GM12878 (cell line): ENCODE results near the gene C7orf33. TPM values are rescaled to one million over a fixed set of nuclear protein-coding genes. Genes with fewer than 3 reads are reported as not detected.

Experiments used
- ATAC-seq: fragments of 200-7000 bp; cut with Tn5 transposase; 3 replicates; pipeline ENCODE4 v1.9.1; 2020; ENCODE audit warnings: mild to moderate bottlenecking, moderate library complexity
- BruUV-seq: library from RNA; stranded (reverse); fragments of 400-500 nt; replicated peaks from 2 replicates; lab custom pipeline; 2021; lab: Mats Ljungman, UMichigan
- CTCF ChIA-PET: fragments of 300-600 bp; sonication (Branson Sonifier 250); formaldehyde crosslinking; extraction: SDS; loops from one replicate; lab custom pipeline; 2021; ENCODE audit warnings: inconsistent platforms; lab: Yijun Ruan, JAX
- POLR2A ChIA-PET: fragments of 350-600 bp; formaldehyde crosslinking; extraction: SDS; loops from one replicate; lab custom pipeline; 2021; ENCODE audit warnings: inconsistent platforms; lab: Charles Lee
- RAD21 ChIA-PET: fragments of 300-600 bp; sonication (Branson Sonifier 250); formaldehyde crosslinking; loops from one replicate; lab custom pipeline; 2023; ENCODE audit warnings: antibody characterized with exemption; ENCODE audit not compliant: unreplicated experiment; lab: Charles Lee
- SMC1A ChIA-PET: fragments of 300-600 bp; sonication (Branson Sonifier 250); formaldehyde crosslinking; loops from one replicate; lab custom pipeline; 2023; ENCODE audit not compliant: unreplicated experiment, uncharacterized antibody; lab: Charles Lee
- DNase-seq: peaks from one replicate; pipeline ENCODE4 v3.0.0-alpha.2; 2011; ENCODE audit warnings: low read depth, low spot score
- FAIRE-seq: peaks from 3 replicates; lab custom pipeline; 2011; peaks lifted over from hg19 to GRCh38; lab: Jason Lieb, UNC
- H2AFZ ChIP-seq: 2 replicates; pipeline ENCODE4 v1.6.0; 2011; ENCODE audit warnings: low read depth, low read length, control low read depth; ENCODE audit not compliant: control insufficient read depth
- H3K27ac ChIP-seq: 2 replicates; pipeline ENCODE4 v1.5.1; 2011; ENCODE audit warnings: control low read depth; ENCODE audit not compliant: control insufficient read depth, insufficient read depth
- H3K27me3 ChIP-seq, 2 experiments: replicated peaks in 1 of 2; 2 replicates each; pipeline versions ENCODE4 v1.6.0 to v1.6.1; 2011; ENCODE audit warnings: low read length in 1 of 2; ENCODE audit not compliant: control insufficient read depth in 2 of 2, insufficient read depth in 2 of 2
- H3K36me3 ChIP-seq, 2 experiments: 2 replicates each; pipeline ENCODE4 v1.5.1; 2011; ENCODE audit warnings: low read length in 1 of 2; ENCODE audit not compliant: control insufficient read depth in 2 of 2, insufficient read depth in 2 of 2
- H3K4me1 ChIP-seq: 2 replicates; pipeline ENCODE4 v1.6.1; 2011; ENCODE audit warnings: mild to moderate bottlenecking, low read length, moderate library complexity, mixed read lengths; ENCODE audit not compliant: control insufficient read depth, insufficient read depth
- H3K4me2 ChIP-seq: 2 replicates; pipeline ENCODE4 v1.6.0; 2011; ENCODE audit warnings: control low read depth; ENCODE audit not compliant: control insufficient read depth, insufficient read depth
- H3K4me3 ChIP-seq: fragments of 200-600 bp; sonication (generic); 2 replicates; pipeline ENCODE4 v1.5.1; 2016
- H3K79me2 ChIP-seq: 2 replicates; pipeline ENCODE4 v1.6.0; 2011; ENCODE audit warnings: low read length; ENCODE audit not compliant: control insufficient read depth, insufficient read depth
- H3K9ac ChIP-seq: 2 replicates; pipeline ENCODE4 v1.8.0; 2011; ENCODE audit warnings: low read length, control low read depth, mixed read lengths; ENCODE audit not compliant: control insufficient read depth, insufficient read depth
- H3K9me3 ChIP-seq: replicated peaks from 3 replicates; pipeline ENCODE4 v1.5.1; 2011; ENCODE audit warnings: mild to moderate bottlenecking, low read length; ENCODE audit not compliant: control insufficient read depth, insufficient read depth
- H4K20me1 ChIP-seq: 2 replicates; pipeline ENCODE4 v1.6.0; 2011; ENCODE audit not compliant: control insufficient read depth, insufficient read depth
- ASH2L ChIP-seq: fragments of 300-600, 200-600 bp; sonication (generic); IDR thresholded peaks from 2 replicates; pipeline ENCODE4 v1.6.1; 2017; ENCODE audit warnings: low read depth, mild to moderate bottlenecking, borderline replicate concordance
- CBFB ChIP-seq: IDR thresholded peaks from 2 replicates; pipeline ENCODE4 v1.6.1; 2016; ENCODE audit warnings: antibody characterized with exemption, low read depth
- CHD2 ChIP-seq: IDR thresholded peaks from 2 replicates; pipeline ENCODE4 v1.6.1; 2011; ENCODE audit warnings: low read depth, low read length, improper control_type of control experiment, borderline replicate concordance
- KAT2A ChIP-seq: conservative IDR thresholded peaks from 2 replicates; pipeline ENCODE4 v1.6.1; 2011; ENCODE audit warnings: low read depth, low read length; ENCODE audit not compliant: control insufficient read depth
- NFYB ChIP-seq: IDR thresholded peaks from 2 replicates; pipeline ENCODE4 v1.6.1; 2011; ENCODE audit warnings: low read depth, mild to moderate bottlenecking, low read length, improper control_type of control experiment, moderate library complexity; ENCODE audit not compliant: insufficient read depth
- PAX8 ChIP-seq: fragments of 450-650 bp; IDR thresholded peaks from 2 replicates; pipeline ENCODE4 v1.6.1; 2017; ENCODE audit warnings: mild to moderate bottlenecking, moderate library complexity
- POLR2AphosphoS5 ChIP-seq: IDR thresholded peaks from 2 replicates; pipeline ENCODE4 v1.6.1; 2011; ENCODE audit warnings: mild to moderate bottlenecking, low read length, inconsistent platforms
- POU2F2 ChIP-seq: IDR thresholded peaks from 3 replicates; pipeline ENCODE4 v1.6.1; 2011; ENCODE audit warnings: low read depth, mild to moderate bottlenecking, low read length, borderline replicate concordance
- RBBP5 ChIP-seq: fragments of 200-600 bp; sonication (generic); conservative IDR thresholded peaks from 2 replicates; pipeline ENCODE4 v1.6.1; 2016
- RELA ChIP-seq: fragments of 450-650 bp; IDR thresholded peaks from 2 replicates; pipeline ENCODE4 v1.8.0; 2014; ENCODE audit warnings: borderline replicate concordance; ENCODE audit not compliant: partially characterized antibody
- SIN3A ChIP-seq: IDR thresholded peaks from 2 replicates; pipeline ENCODE4 v1.6.1; 2012; ENCODE audit warnings: low read depth, low read length, improper control_type of control experiment
- SP1 ChIP-seq: IDR thresholded peaks from one replicate; pipeline ENCODE4 v1.6.1; 2011; ENCODE audit warnings: low read depth, low read length
- SPI1 ChIP-seq: IDR thresholded peaks from 2 replicates; pipeline ENCODE4 v1.6.1; 2011; ENCODE audit warnings: low read depth, mild to moderate bottlenecking, low read length, moderate library complexity, borderline replicate concordance; ENCODE audit not compliant: insufficient read depth
- YY1 ChIP-seq: IDR thresholded peaks from 2 replicates; pipeline ENCODE4 v1.6.1; 2011; ENCODE audit warnings: low read depth, mild to moderate bottlenecking, low read length
- WGBS: methylation state at CpG from one replicate; pipeline ENCODE4 v1.1.6; 2016; ENCODE audit warnings: low lambda C conversion rate; ENCODE audit not compliant: insufficient replicate concordance, insufficient coverage; ENCODE audit errors: missing lambda C conversion rate; 5-methylcytosine and 5-hydroxymethylcytosine counted together
- in situ Hi-C: fragments of 300-500 bp; cut with MboI; formaldehyde crosslinking; loops from 9 replicates; pipeline ENCODE4 v1.14.3; 2018; ENCODE audit warnings: mixed read lengths
- intact Hi-C: fragments of 100-400 bp; cut with micrococcal nuclease; formaldehyde crosslinking; loops from one replicate; pipeline ENCODE4 v1.14.2; 2022; ENCODE audit not compliant: unreplicated experiment
- polyA plus RNA-seq, 11 experiments: library from polyadenylated mRNA; depleted of rRNA in 4 of 11; unstranded in 6 of 11; stranded (reverse) in 5 of 11; fragments of >200 nt; fragmentation: Nextera tagmentation in 4 of 11; fragmentation: Illumina TruSeq in 1 of 11; extraction: Ambion mirVana in 4 of 11; extraction: Trizol in 1 of 11; gene quantifications; 1 replicate in 1 of 11; 2 replicates in 10 of 11; pipeline versions ENCODE4 v1.2.1 to v1.2.3, GENCODE V29; 2011 to 2016; ENCODE audit warnings: inconsistent platforms in 2 of 11, missing spikeins in 2 of 11, low read depth in 1 of 11
- total RNA-seq, 4 experiments: library from RNA; depleted of rRNA in 3 of 4; stranded (reverse); fragments of >200 nt in 3 of 4; fragmentation: Illumina TruSeq in 1 of 4; extraction: Trizol in 1 of 4; gene quantifications; 2 replicates each; pipeline versions ENCODE4 v1.2.1 to v1.2.3, GENCODE V29; 2013 to 2021
- TF ChIP-seq, protein P1 (sequence below), 3 experiments: IDR thresholded peaks in 2 of 3; conservative IDR thresholded peaks in 1 of 3; 2 replicates each; pipeline ENCODE4 v1.5.1; 2011; ENCODE audit warnings: low read depth in 3 of 3, low read length in 3 of 3, mild to moderate bottlenecking in 3 of 3, control low read depth in 2 of 3, moderate library complexity in 2 of 3, inconsistent platforms in 1 of 3, mixed read lengths in 1 of 3; ENCODE audit not compliant: control insufficient read depth in 2 of 3, insufficient read depth in 1 of 3; ENCODE audit errors: extremely low read depth in 1 of 3
- TF ChIP-seq, protein P2 (sequence below): fragments of 450-650 bp; IDR thresholded peaks from 2 replicates; pipeline ENCODE4 v1.6.1; 2017; ENCODE audit warnings: mild to moderate bottlenecking, moderate library complexity
- TF ChIP-seq, protein P3 (sequence below): IDR thresholded peaks from 2 replicates; pipeline ENCODE4 v1.6.1; 2011; ENCODE audit warnings: mild to moderate bottlenecking, low read depth, low read length, moderate library complexity; ENCODE audit not compliant: insufficient replicate concordance
- TF ChIP-seq, protein P4 (sequence below): fragments of 450-650 bp; IDR thresholded peaks from 2 replicates; pipeline ENCODE4 v1.6.1; 2016; ENCODE audit warnings: mild to moderate bottlenecking

Gene C7orf33
- total and polyA plus RNA-seq, 10 of the 15 experiments (the other 5 are each of a cell fraction or from before 2014, with no cell fraction given): not detected

DNA sequence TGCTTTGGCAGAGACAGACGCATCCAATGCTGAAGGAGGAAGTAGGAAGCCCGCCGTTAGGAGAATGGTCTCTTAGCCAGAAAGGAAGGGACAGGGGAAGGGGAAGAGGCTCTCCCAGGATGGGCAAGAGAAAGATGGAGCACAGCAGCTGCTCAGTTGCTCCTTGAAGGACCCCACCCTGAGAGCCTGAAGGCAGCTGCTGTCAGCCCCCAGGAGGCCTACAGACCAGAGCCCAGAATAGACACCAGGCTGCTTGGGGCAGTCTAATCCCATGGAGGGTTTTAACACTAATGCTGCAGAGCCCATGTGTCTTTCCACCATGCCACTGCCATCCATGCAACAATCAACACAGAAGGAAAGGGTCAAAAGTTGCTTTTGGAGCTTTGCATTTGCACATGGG, 3.5 kb upstream of the C7orf33 start:
- ChIA-PET SMC1A (no interaction called here), RAD21 (no interaction called here), CTCF (interaction anchor here (1.3 kb wide), 1 partner anchor 11 kb away, joined by 3 read pairs; no protein-coding TSS in a partner anchor), POLR2A (no interaction called here)
- Histone ChIP-seq H4K20me1 (no peaks in the 10 kb centered on the region), H3K36me3 (no peaks in the 10 kb centered on the region), H3K79me2 (no peaks in the 10 kb centered on the region), H3K4me3 (no peak overlapping the region), H3K4me2 (no peak overlapping the region), H2AFZ (no peak overlapping the region), H3K27ac (no peak overlapping the region), H3K27me3 (no peaks in the 10 kb centered on the region; a peak in 1 of 4 replicates), H3K9ac (no peak overlapping the region), H3K9me3 (peaks cover 2% of the 10 kb centered on the region; the same call in 1 of the 3 replicates), H3K4me1 (peaks cover 9% of the 10 kb centered on the region)
- 79% methylated on average over 3 of the region's 3 CpGs for WGBS
- in situ Hi-C loops: no loop called here
- intact Hi-C loops: no loop called here
- ATAC-seq (no peak), FAIRE-seq (no peak), DNase-seq (no peak)
- TF ChIP-seq, protein P1, sequence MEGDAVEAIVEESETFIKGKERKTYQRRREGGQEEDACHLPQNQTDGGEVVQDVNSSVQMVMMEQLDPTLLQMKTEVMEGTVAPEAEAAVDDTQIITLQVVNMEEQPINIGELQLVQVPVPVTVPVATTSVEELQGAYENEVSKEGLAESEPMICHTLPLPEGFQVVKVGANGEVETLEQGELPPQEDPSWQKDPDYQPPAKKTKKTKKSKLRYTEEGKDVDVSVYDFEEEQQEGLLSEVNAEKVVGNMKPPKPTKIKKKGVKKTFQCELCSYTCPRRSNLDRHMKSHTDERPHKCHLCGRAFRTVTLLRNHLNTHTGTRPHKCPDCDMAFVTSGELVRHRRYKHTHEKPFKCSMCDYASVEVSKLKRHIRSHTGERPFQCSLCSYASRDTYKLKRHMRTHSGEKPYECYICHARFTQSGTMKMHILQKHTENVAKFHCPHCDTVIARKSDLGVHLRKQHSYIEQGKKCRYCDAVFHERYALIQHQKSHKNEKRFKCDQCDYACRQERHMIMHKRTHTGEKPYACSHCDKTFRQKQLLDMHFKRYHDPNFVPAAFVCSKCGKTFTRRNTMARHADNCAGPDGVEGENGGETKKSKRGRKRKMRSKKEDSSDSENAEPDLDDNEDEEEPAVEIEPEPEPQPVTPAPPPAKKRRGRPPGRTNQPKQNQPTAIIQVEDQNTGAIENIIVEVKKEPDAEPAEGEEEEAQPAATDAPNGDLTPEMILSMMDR (IDR thresholded peaks at IDR 0.05 in 2 of 3, conservative IDR thresholded peaks at IDR 0.05 in 1 of 3; ENCODE audit: control insufficient read depth in 2 of 3, extremely low read depth in 1 of 3, insufficient read depth in 1 of 3, low read depth in 3 of 3, low read length in 3 of 3): no peak
- TF ChIP-seq, protein P2, sequence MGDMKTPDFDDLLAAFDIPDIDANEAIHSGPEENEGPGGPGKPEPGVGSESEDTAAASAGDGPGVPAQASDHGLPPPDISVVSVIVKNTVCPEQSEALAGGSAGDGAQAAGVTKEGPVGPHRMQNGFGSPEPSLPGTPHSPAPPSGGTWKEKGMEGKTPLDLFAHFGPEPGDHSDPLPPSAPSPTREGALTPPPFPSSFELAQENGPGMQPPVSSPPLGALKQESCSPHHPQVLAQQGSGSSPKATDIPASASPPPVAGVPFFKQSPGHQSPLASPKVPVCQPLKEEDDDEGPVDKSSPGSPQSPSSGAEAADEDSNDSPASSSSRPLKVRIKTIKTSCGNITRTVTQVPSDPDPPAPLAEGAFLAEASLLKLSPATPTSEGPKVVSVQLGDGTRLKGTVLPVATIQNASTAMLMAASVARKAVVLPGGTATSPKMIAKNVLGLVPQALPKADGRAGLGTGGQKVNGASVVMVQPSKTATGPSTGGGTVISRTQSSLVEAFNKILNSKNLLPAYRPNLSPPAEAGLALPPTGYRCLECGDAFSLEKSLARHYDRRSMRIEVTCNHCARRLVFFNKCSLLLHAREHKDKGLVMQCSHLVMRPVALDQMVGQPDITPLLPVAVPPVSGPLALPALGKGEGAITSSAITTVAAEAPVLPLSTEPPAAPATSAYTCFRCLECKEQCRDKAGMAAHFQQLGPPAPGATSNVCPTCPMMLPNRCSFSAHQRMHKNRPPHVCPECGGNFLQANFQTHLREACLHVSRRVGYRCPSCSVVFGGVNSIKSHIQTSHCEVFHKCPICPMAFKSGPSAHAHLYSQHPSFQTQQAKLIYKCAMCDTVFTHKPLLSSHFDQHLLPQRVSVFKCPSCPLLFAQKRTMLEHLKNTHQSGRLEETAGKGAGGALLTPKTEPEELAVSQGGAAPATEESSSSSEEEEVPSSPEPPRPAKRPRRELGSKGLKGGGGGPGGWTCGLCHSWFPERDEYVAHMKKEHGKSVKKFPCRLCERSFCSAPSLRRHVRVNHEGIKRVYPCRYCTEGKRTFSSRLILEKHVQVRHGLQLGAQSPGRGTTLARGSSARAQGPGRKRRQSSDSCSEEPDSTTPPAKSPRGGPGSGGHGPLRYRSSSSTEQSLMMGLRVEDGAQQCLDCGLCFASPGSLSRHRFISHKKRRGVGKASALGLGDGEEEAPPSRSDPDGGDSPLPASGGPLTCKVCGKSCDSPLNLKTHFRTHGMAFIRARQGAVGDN: no peak
- TF ChIP-seq RELA (no peak), POLR2AphosphoS5 (no peak), CHD2 (no peak), SIN3A (no peak), YY1 (no peak), POU2F2 (no peak), KAT2A (no peak), PAX8 (no peak), RBBP5 (no peak), ASH2L (no peak), CBFB (no peak), SPI1 (no peak), SP1 (no peak), NFYB (no peak)
- TF ChIP-seq, protein P3, sequence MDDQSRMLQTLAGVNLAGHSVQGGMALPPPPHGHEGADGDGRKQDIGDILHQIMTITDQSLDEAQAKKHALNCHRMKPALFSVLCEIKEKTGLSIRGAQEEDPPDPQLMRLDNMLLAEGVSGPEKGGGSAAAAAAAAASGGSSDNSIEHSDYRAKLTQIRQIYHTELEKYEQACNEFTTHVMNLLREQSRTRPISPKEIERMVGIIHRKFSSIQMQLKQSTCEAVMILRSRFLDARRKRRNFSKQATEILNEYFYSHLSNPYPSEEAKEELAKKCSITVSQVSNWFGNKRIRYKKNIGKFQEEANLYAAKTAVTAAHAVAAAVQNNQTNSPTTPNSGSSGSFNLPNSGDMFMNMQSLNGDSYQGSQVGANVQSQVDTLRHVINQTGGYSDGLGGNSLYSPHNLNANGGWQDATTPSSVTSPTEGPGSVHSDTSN: no peak
- TF ChIP-seq, protein P4, sequence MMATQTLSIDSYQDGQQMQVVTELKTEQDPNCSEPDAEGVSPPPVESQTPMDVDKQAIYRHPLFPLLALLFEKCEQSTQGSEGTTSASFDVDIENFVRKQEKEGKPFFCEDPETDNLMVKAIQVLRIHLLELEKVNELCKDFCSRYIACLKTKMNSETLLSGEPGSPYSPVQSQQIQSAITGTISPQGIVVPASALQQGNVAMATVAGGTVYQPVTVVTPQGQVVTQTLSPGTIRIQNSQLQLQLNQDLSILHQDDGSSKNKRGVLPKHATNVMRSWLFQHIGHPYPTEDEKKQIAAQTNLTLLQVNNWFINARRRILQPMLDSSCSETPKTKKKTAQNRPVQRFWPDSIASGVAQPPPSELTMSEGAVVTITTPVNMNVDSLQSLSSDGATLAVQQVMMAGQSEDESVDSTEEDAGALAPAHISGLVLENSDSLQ: no peak
- BruUV-seq: no TSS peak
